Globus pallidus (tissue), 1 donor: ENCODE measurements around the gene CYB561A3.
"Not testable (repeated sequence)": the region's sequence is repeated elsewhere in the genome, so short reads cannot be mapped to it uniquely, and the experiment has no call there.

Experiments used
- DNase-seq: peaks from one replicate; pipeline ENCODE4 v3.0.0-alpha.2; 2015; ENCODE audit warnings: low spot score

CYB561A3 gene

GRCh38 chr11:61361741-61362541 lies at the start of gene CYB561A3, which contains the start of gene TMEM138:
Gene CYB561A3 (minus strand): TSS chr11:61361882. CDS start chr11:61356713, 5,169 bp downstream.
Gene TMEM138 (plus strand): TSS chr11:61362374. CDS start chr11:61364391, 2,017 bp downstream.
- DNase-seq: peak; percentile 94

- DNase-seq: no peak
Measured at GRCh38 chr11:61406991-61407728, 45.5 kb upstream of the CYB561A3 start.

DNA sequence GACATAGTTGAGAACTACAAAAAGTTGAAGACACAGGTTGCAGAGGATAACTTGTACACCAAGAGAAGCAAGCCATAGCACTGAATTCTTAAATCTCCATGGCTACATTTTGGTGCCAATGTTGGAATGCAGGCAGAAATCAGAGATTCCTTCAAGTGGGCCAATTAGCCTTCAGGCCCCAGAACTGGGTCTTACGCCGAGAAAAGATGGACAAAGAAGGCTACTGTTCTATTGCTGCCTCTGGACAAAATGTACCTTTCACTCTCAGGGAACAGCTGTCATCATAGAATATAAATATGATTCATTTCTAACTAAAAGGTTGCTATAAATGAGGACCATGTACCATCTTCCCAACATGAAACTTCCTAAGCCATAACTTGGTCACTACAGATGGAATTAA lies 44.4 kb upstream of the CYB561A3 start:
- DNase-seq: peak; percentile 41

- DNase-seq: no peak
Measured at GRCh38 chr11:61404641-61405040, 43.0 kb upstream of the CYB561A3 start.

DNA sequence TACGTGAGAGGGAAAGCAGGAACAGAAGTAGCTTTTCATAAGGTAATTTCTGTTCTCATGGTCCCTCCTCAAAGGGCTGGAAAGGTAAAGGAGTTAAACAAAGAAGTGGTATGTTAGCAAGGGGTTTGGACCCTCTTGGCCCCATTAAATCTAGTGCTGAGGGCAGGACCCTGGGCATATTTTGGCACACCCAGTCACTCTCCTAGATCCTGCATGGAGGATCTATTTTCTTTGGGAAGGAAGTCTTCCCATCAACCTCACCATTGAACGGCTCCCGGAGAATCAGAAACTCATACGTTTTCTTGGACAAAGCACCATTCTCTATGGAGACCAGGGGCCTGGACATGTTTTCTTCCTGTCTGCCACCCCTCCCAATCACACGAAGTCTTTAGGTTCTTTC lies 42.4 kb upstream of the CYB561A3 start:
- DNase-seq: no peak

GRCh38 chr11:61403658-61404057 lies 42.0 kb upstream of the CYB561A3 start:
- no peak for DNase-seq

- no peak for DNase-seq
Measured at GRCh38 chr11:61401573-61401972, 39.9 kb upstream of the CYB561A3 start.

DNA sequence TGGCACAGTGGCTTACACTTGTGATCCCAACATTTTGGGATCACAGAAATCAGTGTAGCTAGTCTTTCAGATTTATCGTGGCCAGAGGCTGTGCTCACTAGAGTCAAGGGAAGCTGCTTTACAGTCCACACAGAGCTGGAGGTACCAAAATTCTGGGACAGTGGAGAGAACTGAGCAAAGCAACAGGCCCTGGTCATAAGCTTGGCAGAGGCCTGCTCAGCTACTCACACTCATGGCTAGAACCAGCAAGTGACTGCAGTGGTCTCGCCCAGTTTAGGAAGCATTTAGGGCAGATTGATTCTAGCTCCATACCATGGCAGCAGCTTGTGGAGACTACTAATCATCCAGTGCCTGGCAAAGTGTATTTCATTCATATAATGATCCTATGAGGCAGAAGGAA lies 39.5 kb upstream of the CYB561A3 start:
- DNase-seq: no peak

DNA sequence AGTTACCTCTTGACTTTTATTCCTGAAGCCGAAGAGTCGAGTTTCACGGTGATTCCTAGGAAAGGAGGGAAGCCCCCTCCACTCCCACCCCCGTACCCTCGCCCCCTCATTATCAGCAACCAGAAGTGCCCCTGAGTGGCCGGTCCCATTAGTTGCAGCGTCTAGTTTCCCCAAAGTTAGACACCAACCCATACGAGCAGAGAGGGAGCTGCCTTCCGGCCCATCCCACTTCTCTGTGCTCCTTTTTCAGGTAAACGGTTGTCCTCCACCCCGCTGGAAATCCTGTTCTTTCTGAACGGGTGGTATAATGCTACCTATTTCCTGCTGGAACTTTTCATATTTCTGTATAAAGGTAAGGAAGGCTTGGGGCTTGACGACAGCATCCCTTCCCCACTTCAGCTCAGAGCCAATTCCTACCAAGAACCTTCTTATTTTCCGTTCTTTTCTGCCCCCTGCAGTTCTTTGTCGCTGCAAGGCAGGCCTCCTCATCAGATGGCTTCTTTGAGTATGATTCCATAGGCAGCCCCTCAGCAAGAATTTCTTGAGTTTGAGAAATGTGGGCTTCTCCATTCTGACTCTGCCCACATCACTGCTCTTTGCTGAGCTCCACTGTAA lies 31.4 kb upstream of the CYB561A3 start:
- no peak for DNase-seq

DNA sequence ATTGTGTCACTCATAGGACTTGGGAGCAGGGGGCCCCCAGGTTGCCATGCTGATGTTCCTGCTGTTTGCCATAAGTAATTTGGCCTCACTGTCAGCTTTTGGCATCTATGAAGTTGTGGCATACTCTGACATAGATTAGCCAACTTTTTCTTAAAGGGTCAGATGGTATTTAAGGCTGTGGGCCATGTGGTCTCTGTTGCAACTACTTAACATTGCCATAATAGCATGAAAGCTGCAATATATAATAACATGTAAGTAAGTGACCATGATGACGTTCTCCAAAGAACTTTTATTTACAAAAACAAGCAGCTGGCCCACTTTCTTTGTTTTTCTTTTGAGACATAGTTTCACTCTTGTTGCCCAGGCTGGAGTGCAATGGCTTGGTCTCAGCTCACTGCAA lies 28.5 kb upstream of the CYB561A3 start:
- DNase-seq: no peak

- DNase-seq: no peak
Measured at GRCh38 chr11:61384271-61385242, 22.9 kb upstream of the CYB561A3 start.

DNA sequence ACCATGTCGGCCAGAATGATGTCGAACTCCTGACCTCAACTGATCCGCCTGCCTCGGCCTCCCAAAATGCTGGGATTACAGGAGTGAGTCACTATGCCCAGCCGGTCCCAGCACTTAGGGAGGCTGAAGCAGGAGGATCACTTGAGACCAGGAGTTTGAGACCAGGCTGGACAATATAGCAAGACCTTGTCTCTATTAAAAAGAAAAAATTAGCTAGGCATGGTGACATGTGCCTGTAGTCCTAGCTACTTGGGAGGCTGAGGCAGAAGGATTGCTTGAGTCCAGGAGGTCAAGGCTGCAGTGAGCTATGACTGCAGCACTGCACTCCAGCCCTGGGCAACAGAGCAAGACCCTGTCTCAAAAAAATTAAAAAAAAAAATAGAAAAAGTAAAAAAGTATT lies 22.2 kb upstream of the CYB561A3 start:
- not testable (repeated sequence) for DNase-seq

DNA sequence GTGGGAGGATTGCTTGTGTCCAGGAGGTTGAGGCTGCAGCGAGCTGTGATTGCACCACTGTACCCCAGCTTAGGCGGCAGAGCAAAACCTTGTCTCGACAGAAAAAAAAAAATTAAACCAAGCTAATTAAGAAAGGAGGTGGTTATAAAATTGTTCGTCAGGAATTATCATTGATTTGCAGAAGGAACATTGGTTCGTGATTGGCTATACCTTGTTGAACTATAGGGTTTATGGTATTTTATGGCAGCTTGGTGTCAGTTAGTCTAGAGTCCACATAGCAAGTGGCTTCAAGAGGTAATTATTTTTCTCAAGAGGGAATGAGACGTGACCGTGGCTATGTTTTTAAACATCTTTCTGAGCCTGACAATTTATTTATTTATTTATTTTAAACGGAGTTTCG lies 19.2 kb upstream of the CYB561A3 start:
- no peak for DNase-seq

DNA sequence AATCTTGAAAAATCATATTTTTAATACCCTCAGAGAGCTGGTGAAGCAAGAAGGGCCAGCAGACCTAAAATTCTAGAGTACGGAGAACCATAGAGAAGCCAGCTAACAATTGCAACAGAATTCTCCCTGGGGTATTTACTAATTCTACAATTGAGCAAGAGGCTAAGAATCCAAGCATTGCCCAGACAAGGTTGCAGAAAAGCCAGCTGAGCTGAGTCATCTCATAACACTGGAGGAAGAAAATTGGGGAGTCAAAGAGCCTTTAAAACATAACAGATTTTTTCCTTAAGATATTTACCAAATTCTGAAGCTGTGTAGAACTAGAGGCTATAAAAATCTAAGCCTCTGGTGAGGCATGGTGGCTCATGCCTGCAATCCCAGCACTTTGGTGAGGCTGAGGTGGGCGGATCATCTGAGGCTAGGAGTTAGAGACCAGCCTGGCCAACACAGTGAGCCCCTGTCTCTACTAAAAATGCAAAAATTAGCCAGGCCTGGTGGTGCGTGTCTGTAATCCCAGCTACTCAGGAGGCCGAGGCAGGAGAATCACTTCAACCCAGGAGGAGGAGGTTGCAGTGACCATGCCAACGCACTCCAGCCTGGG lies 17.1 kb upstream of the CYB561A3 start:
- DNase-seq: no peak

GRCh38 chr11:61377461-61378160 lies 15.9 kb upstream of the CYB561A3 start:
- no peak for DNase-seq

DNA sequence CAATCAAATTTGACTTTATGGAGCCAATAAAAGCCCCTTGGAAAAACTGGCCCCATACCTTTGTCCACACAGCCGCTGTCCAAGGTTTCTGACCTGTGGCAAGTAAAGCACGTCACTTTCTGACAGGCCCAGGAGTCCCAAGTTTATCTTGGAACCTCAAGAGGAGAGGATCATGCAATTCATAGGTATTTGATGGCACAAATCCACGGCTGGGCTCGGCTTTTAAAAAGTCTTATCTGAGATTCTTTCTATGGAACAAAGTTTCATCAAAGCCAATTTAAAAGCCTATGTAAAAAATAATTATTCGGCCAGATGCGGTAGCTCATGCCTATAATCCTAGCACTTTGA lies 14.1 kb upstream of the CYB561A3 start:
- no peak for DNase-seq

DNA sequence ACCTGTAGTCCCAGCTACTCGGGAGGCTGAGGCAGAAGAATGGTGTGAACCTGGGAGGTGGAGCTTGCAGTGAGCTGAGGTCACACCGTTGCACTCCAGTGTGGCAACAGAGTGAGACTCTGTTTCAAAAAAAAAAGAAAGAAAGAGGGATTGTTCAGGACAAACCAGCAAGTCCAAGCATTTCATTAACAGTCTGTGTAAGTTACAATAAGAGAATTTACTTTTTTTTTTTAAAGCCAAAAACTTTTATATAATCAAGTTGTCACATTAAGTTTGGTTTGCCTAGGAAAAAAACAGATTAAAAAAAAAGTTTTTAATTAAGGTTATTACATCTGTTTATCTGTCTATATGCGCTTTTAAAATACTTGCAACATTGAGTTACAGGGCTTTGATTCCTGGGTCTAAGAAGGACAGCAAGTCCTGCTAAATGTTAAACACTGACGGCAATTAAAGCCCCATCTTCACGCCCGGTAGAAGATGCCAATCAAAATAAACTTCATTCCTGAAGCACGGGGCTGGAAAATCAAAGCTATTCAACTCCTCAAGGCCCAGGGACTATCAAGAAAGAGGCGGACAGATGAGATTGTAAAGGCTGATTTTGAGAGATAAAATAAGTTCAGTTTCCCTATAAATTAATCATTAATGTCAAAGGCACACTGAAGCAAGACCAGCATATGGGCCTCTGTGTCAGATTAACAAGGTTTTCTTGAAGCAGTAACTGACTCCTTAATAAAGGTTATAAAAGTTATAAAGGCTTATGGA lies 11.2 kb upstream of the CYB561A3 start:
- no peak for DNase-seq

DNA sequence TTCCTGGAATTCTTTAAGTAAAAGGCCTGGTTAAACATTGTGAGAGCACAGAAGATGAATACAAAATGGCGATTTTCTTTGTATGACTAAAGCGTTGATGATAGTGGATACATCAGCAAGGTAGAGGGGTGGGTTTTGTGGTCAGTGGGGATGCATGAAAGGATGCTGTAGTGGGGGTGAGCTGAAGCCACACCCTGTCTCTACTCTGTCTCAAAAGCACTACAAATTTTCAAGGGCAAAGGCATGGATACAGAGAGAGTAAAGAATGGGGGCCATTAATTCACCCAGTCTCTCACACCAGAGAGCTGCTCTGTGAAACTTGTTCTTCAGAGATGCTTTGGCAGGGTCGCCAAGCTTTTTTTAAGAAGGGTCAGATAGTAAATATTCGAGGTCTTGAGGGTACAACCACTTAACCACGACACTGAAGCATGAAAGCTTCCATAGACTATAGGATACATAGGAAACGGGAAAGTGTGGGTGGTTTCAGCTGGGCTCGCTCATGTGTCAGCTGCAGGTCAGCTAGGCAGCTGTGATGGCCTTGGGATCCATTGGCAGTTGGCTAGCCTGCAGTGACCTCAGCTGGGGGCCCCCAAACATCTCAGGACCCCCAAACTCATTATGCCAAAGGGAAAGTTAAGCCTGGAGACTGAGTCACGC lies 8.8 kb upstream of the CYB561A3 start:
- DNase-seq: no peak
